GM12878 (cell line): ENCODE data around the gene TCEA2. TPM values are rescaled to one million over a fixed set of nuclear protein-coding genes. Genes with fewer than 3 reads are reported as not detected.

Source experiments
- ATAC-seq: fragments of 200-7000 bp; cut with Tn5 transposase; 3 replicates; pipeline ENCODE4 v1.9.1; 2020; ENCODE audit warnings: mild to moderate bottlenecking, moderate library complexity
- Bru-seq: library from RNA; stranded (reverse); fragments of 400-500 nt; gene quantifications from one replicate; lab custom pipeline; 2021; lab: Mats Ljungman, UMichigan
- BruChase-seq, 2 experiments: library from RNA; stranded (reverse); fragments of 400-500 nt; gene quantifications; one replicate each; lab custom pipeline; 2021; lab: Mats Ljungman, UMichigan
- BruUV-seq: library from RNA; stranded (reverse); fragments of 400-500 nt; replicated peaks from 2 replicates; lab custom pipeline; 2021; lab: Mats Ljungman, UMichigan
- CTCF ChIA-PET: fragments of 300-600 bp; sonication (Branson Sonifier 250); formaldehyde crosslinking; extraction: SDS; loops from one replicate; lab custom pipeline; 2021; ENCODE audit warnings: inconsistent platforms; lab: Yijun Ruan, JAX
- POLR2A ChIA-PET: fragments of 350-600 bp; formaldehyde crosslinking; extraction: SDS; loops from one replicate; lab custom pipeline; 2021; ENCODE audit warnings: inconsistent platforms; lab: Charles Lee
- RAD21 ChIA-PET: fragments of 300-600 bp; sonication (Branson Sonifier 250); formaldehyde crosslinking; loops from one replicate; lab custom pipeline; 2023; ENCODE audit warnings: antibody characterized with exemption; ENCODE audit not compliant: unreplicated experiment; lab: Charles Lee
- SMC1A ChIA-PET: fragments of 300-600 bp; sonication (Branson Sonifier 250); formaldehyde crosslinking; loops from one replicate; lab custom pipeline; 2023; ENCODE audit not compliant: unreplicated experiment, uncharacterized antibody; lab: Charles Lee
- DNase-seq: peaks from one replicate; pipeline ENCODE4 v3.0.0-alpha.2; 2011; ENCODE audit warnings: low read depth, low spot score
- FAIRE-seq: peaks from 3 replicates; lab custom pipeline; 2011; peaks lifted over from hg19 to GRCh38; lab: Jason Lieb, UNC
- H2AFZ ChIP-seq: 2 replicates; pipeline ENCODE4 v1.6.0; 2011; ENCODE audit warnings: low read depth, low read length, control low read depth; ENCODE audit not compliant: control insufficient read depth
- H3K27ac ChIP-seq: 2 replicates; pipeline ENCODE4 v1.5.1; 2011; ENCODE audit warnings: control low read depth; ENCODE audit not compliant: control insufficient read depth, insufficient read depth
- H3K27me3 ChIP-seq, 2 experiments: replicated peaks in 1 of 2; 2 replicates each; pipeline versions ENCODE4 v1.6.0 to v1.6.1; 2011; ENCODE audit warnings: low read length in 1 of 2; ENCODE audit not compliant: control insufficient read depth in 2 of 2, insufficient read depth in 2 of 2
- H3K36me3 ChIP-seq, 2 experiments: 2 replicates each; pipeline ENCODE4 v1.5.1; 2011; ENCODE audit warnings: low read length in 1 of 2; ENCODE audit not compliant: control insufficient read depth in 2 of 2, insufficient read depth in 2 of 2
- H3K4me1 ChIP-seq: 2 replicates; pipeline ENCODE4 v1.6.1; 2011; ENCODE audit warnings: mild to moderate bottlenecking, low read length, moderate library complexity, mixed read lengths; ENCODE audit not compliant: control insufficient read depth, insufficient read depth
- H3K4me2 ChIP-seq: 2 replicates; pipeline ENCODE4 v1.6.0; 2011; ENCODE audit warnings: control low read depth; ENCODE audit not compliant: control insufficient read depth, insufficient read depth
- H3K4me3 ChIP-seq: fragments of 200-600 bp; sonication (generic); 2 replicates; pipeline ENCODE4 v1.5.1; 2016
- H3K79me2 ChIP-seq: 2 replicates; pipeline ENCODE4 v1.6.0; 2011; ENCODE audit warnings: low read length; ENCODE audit not compliant: control insufficient read depth, insufficient read depth
- H3K9ac ChIP-seq: 2 replicates; pipeline ENCODE4 v1.8.0; 2011; ENCODE audit warnings: low read length, control low read depth, mixed read lengths; ENCODE audit not compliant: control insufficient read depth, insufficient read depth
- H3K9me3 ChIP-seq: replicated peaks from 3 replicates; pipeline ENCODE4 v1.5.1; 2011; ENCODE audit warnings: mild to moderate bottlenecking, low read length; ENCODE audit not compliant: control insufficient read depth, insufficient read depth
- H4K20me1 ChIP-seq: 2 replicates; pipeline ENCODE4 v1.6.0; 2011; ENCODE audit not compliant: control insufficient read depth, insufficient read depth
- BHLHE40 ChIP-seq, 2 experiments: fragments of 450-650 bp in 1 of 2; IDR thresholded peaks; 2 replicates each; pipeline ENCODE4 v1.6.1; 2011 to 2017; ENCODE audit warnings: low read depth in 2 of 2, borderline replicate concordance in 1 of 2, improper control_type of control experiment in 1 of 2, low read length in 1 of 2, mild to moderate bottlenecking in 1 of 2
- JUND ChIP-seq: IDR thresholded peaks from 2 replicates; pipeline ENCODE4 v1.6.1; 2012; ENCODE audit warnings: low read depth, mild to moderate bottlenecking, low read length, improper control_type of control experiment, moderate library complexity
- KLF5 ChIP-seq: fragments of 450-650 bp; IDR thresholded peaks from 2 replicates; pipeline ENCODE4 v1.6.1; 2014; ENCODE audit warnings: mild to moderate bottlenecking; ENCODE audit not compliant: partially characterized antibody
- MXI1 ChIP-seq: fragments of 150-350 bp; IDR thresholded peaks from 2 replicates; pipeline ENCODE4 v1.6.1; 2011; ENCODE audit warnings: low read depth, mild to moderate bottlenecking, inconsistent platforms, low read length, improper control_type of control experiment
- MYC ChIP-seq: IDR thresholded peaks from 2 replicates; pipeline ENCODE4 v1.6.1; 2011; ENCODE audit warnings: mild to moderate bottlenecking, low read length, moderate library complexity, inconsistent platforms; ENCODE audit not compliant: insufficient read depth, insufficient replicate concordance, insufficient read length, severe bottlenecking
- PML ChIP-seq: IDR thresholded peaks from 2 replicates; pipeline ENCODE4 v1.6.1; 2012; ENCODE audit warnings: low read length, inconsistent platforms
- POLR2A ChIP-seq: IDR thresholded peaks from 2 replicates; pipeline ENCODE4 v1.6.1; 2011; ENCODE audit warnings: low read depth, mild to moderate bottlenecking, low read length
- RELA ChIP-seq: fragments of 450-650 bp; IDR thresholded peaks from 2 replicates; pipeline ENCODE4 v1.8.0; 2014; ENCODE audit warnings: borderline replicate concordance; ENCODE audit not compliant: partially characterized antibody
- RELB ChIP-seq: fragments of 450-650 bp; IDR thresholded peaks from 2 replicates; pipeline ENCODE4 v1.6.1; 2017; ENCODE audit warnings: low read depth, mild to moderate bottlenecking, moderate library complexity
- SIX5 ChIP-seq: IDR thresholded peaks from 2 replicates; pipeline ENCODE4 v1.6.1; 2011; ENCODE audit warnings: mild to moderate bottlenecking, low read depth, low read length, moderate library complexity; ENCODE audit not compliant: severe bottlenecking
- SP1 ChIP-seq: IDR thresholded peaks from one replicate; pipeline ENCODE4 v1.6.1; 2011; ENCODE audit warnings: low read depth, low read length
- SRF ChIP-seq, 2 experiments: IDR thresholded peaks; 2 replicates each; pipeline ENCODE4 v1.6.1; 2011; ENCODE audit warnings: low read depth in 2 of 2, low read length in 2 of 2, mild to moderate bottlenecking in 1 of 2, moderate library complexity in 1 of 2
- TBL1XR1 ChIP-seq: IDR thresholded peaks from 2 replicates; pipeline ENCODE4 v1.6.1; 2012; ENCODE audit warnings: low read depth, low read length, improper control_type of control experiment
- ZNF217 ChIP-seq: fragments of 450-650 bp; IDR thresholded peaks from 2 replicates; pipeline ENCODE4 v1.6.1; 2017; ENCODE audit warnings: antibody characterized with exemption, mild to moderate bottlenecking
- WGBS: methylation state at CpG from one replicate; pipeline ENCODE4 v1.1.6; 2016; ENCODE audit warnings: low lambda C conversion rate; ENCODE audit not compliant: insufficient replicate concordance, insufficient coverage; ENCODE audit errors: missing lambda C conversion rate; 5-methylcytosine and 5-hydroxymethylcytosine counted together
- in situ Hi-C: fragments of 300-500 bp; cut with MboI; formaldehyde crosslinking; loops from 9 replicates; pipeline ENCODE4 v1.14.3; 2018; ENCODE audit warnings: mixed read lengths
- intact Hi-C: fragments of 100-400 bp; cut with micrococcal nuclease; formaldehyde crosslinking; loops from one replicate; pipeline ENCODE4 v1.14.2; 2022; ENCODE audit not compliant: unreplicated experiment
- long read RNA-seq, 2 experiments: library from polyadenylated mRNA; unstranded; transcript quantifications; one replicate each; pipeline ENCODE4 v2.0.0, GENCODE V29; 2019 to 2020
- polyA minus RNA-seq, 3 experiments: library from RNA; depleted of rRNA, polyadenylated mRNA; stranded (reverse); fragments of >200 nt; gene quantifications; 2 replicates each; pipeline ENCODE4 v1.2.3, GENCODE V29; 2011
- polyA plus RNA-seq, 11 experiments: library from polyadenylated mRNA; depleted of rRNA in 4 of 11; unstranded in 6 of 11; stranded (reverse) in 5 of 11; fragments of >200 nt; fragmentation: Nextera tagmentation in 4 of 11; fragmentation: Illumina TruSeq in 1 of 11; extraction: Ambion mirVana in 4 of 11; extraction: Trizol in 1 of 11; gene quantifications; 1 replicate in 1 of 11; 2 replicates in 10 of 11; pipeline versions ENCODE4 v1.2.1 to v1.2.3, GENCODE V29; 2011 to 2016; ENCODE audit warnings: inconsistent platforms in 2 of 11, missing spikeins in 2 of 11, low read depth in 1 of 11
- total RNA-seq, 4 experiments: library from RNA; depleted of rRNA in 3 of 4; stranded (reverse); fragments of >200 nt in 3 of 4; fragmentation: Illumina TruSeq in 1 of 4; extraction: Trizol in 1 of 4; gene quantifications; 2 replicates each; pipeline versions ENCODE4 v1.2.1 to v1.2.3, GENCODE V29; 2013 to 2021

Gene TCEA2
- total RNA-seq (2013; cell fraction: nucleolus; rRNA removed) = 10.1 and 12.7 TPM in 2 replicates
- 13.4 and 17.2 TPM in 2 replicates for total RNA-seq (2014; rRNA removed)
- 8.8 and 9.3 TPM in 2 replicates for total RNA-seq (2014; rRNA removed; fragmentation: Illumina TruSeq; extraction: Trizol)
- 38.0 and 42.5 TPM in 2 replicates for total RNA-seq (2021)
- polyA plus RNA-seq (2011; ENCODE audit: low read depth) = 23.0 TPM
- 11.4 and 13.2 TPM in 2 replicates for polyA plus RNA-seq (2011; rRNA removed)
- 25.9 and 26.5 TPM in 2 replicates for polyA plus RNA-seq (2011; cell fraction: cytosol; rRNA removed)
- 84.3 and 88.7 TPM in 2 replicates for polyA plus RNA-seq (2011; cell fraction: nucleus; rRNA removed)
- polyA plus RNA-seq (2012) = 27.4 and 30.3 TPM in 2 replicates
- 2.8 and 10.8 TPM in 2 replicates for polyA plus RNA-seq (2014; fragmentation: Illumina TruSeq; extraction: Trizol)
- 10 to 100 TPM in 1 of 2 experiments, 1 to 10 TPM in 1; 3.4 to 12.3 TPM for polyA plus RNA-seq (2014; fragmentation: Nextera tagmentation; extraction: Ambion mirVana)
- 17.8 and 26.0 TPM in 2 replicates for polyA plus RNA-seq (2014; rRNA removed)
- 10 to 100 TPM; 21.2 to 22.0 TPM for polyA plus RNA-seq (2016; fragmentation: Nextera tagmentation; extraction: Ambion mirVana)
- 7.1 and 14.5 TPM in 2 replicates for polyA minus RNA-seq (2011; rRNA and poly(A)+ RNA removed)
- 6.0 and 6.2 TPM in 2 replicates for polyA minus RNA-seq (2011; cell fraction: cytosol; rRNA and poly(A)+ RNA removed)
- 15.2 and 18.4 TPM in 2 replicates for polyA minus RNA-seq (2011; cell fraction: nucleus; rRNA and poly(A)+ RNA removed)
- Bru-seq, nascent RNA = percentile 51 among the genes with signal in this experiment
- percentile 66 among the genes with signal in this experiment for BruChase-seq, experiment 1, labeled RNA remaining after a 6-hour chase
- BruChase-seq, experiment 2, labeled RNA remaining after a 2-hour chase = percentile 56 among the genes with signal in this experiment
- long read RNA-seq, experiment 1, transcript TCEA2-202 (10 exons, 1,235 nt) = major isoform, 6 of 9 reads
- long read RNA-seq, experiment 1, partial matches to known transcripts = 2 of 9 reads
- long read RNA-seq, experiment 1, other reads (novel, unspliced or antisense) = 1 of 9 reads
- long read RNA-seq, experiment 2, partial matches to known transcripts = 2 of 3 reads
- long read RNA-seq, experiment 2, other reads (novel, unspliced or antisense) = 1 of 3 reads

GRCh38 chr20:64062596-64063388 is at the start of gene TCEA2:
TSS of gene TCEA2 (plus strand) at chr20:64063198. CDS start at chr20:64063313, 115 bp downstream.
- CTCF ChIA-PET = interaction anchor here (0.8 to 1.1 kb wide), 4 partner anchors 22 to 151 kb away, joined by 3 to 7 read pairs (median 3); partner anchors contain the start of gene PRPF6
- no TSS peak for BruUV-seq
- TF ChIP-seq TBL1XR1 = peak; percentile 71
- TF ChIP-seq RELA = peak; percentile 91
- TF ChIP-seq KLF5 = no peak
- TF ChIP-seq RELB = 0 out of 2 replicates have a peak, but pooled peaks have one; percentile 14
- peak; percentile 67 for TF ChIP-seq POLR2A
- TF ChIP-seq JUND = no peak
- no peak for TF ChIP-seq MYC
- no peak for TF ChIP-seq PML
- TF ChIP-seq ZNF217 = 0 out of 2 replicates have a peak, but pooled peaks have one; percentile 47
- TF ChIP-seq MXI1 = peak; percentile 83
- TF ChIP-seq BHLHE40 (IDR thresholded peaks at IDR 0.05; ENCODE audit: borderline replicate concordance in 1 of 2, low read depth in 2 of 2, low read length in 1 of 2) = peak; percentile 38 to 76; a peak in 3 of 4 replicates
- TF ChIP-seq SRF (IDR thresholded peaks at IDR 0.05; ENCODE audit: low read depth in 2 of 2, low read length in 2 of 2) = peak in 1 of 2 experiments; percentile 19; a peak in 1 of 4 replicates
- peak; percentile 100 for TF ChIP-seq SIX5
- TF ChIP-seq SP1 = peak; percentile 24

More at GRCh38 chr20:64062596-64063388, at the start of gene TCEA2:
- Histone ChIP-seq H3K4me2 (peak within 1 kb of the TSS; percentile 92), H3K4me3 (peak within 1 kb of the TSS; percentile 74), H3K9ac (peak within 1 kb of the TSS; percentile 88), H3K4me1 (peaks cover 41% of the 10 kb centered on the region), H3K79me2 (no peaks in the 10 kb centered on the region; the same call in 1 of the 2 replicates), H3K9me3 (no peaks in the 10 kb centered on the region), H2AFZ (peak within 1 kb of the TSS; percentile 87), H3K27me3 (no peaks in the 10 kb centered on the region), H4K20me1 (no peaks in the 10 kb centered on the region), H3K36me3 (no peaks in the 10 kb centered on the region), H3K27ac (peak within 1 kb of the TSS; percentile 56)
- 13% methylated on average over 85 of the region's 85 CpGs for WGBS
- in situ Hi-C loops = no loop called here
- intact Hi-C loops = loop anchor here (2.0 kb wide), 1 partner anchor 16 kb away; the partner anchor contains the start of gene RGS19
- ChIA-PET POLR2A (interaction anchor here (0.9 to 2.6 kb wide), 6 partner anchors 9 to 107 kb away, joined by 3 to 11 read pairs (median 5); partner anchors contain the start of gene UCKL1), RAD21 (interaction anchor here (1.0 to 2.3 kb wide), 8 partner anchors 16 to 525 kb away, joined by 3 to 8 read pairs (median 4); partner anchors contain the start of genes OPRL1, PTK6, RGS19 and TPD52L2), SMC1A (interaction anchor here (0.8 to 2.1 kb wide), 5 partner anchors 9 to 83 kb away, joined by 3 to 8 read pairs (median 4); partner anchors contain the start of genes RGS19 and SAMD10)
- FAIRE-seq = peak; percentile 93
- no peak for DNase-seq
- ATAC-seq = peak; percentile 85
